NAMALWA (cell line): ENCODE data around the gene JAGN1.
"Not testable (repeated sequence)": the region's sequence is repeated elsewhere in the genome, so short reads cannot be mapped to it uniquely, and the experiment has no call there.

Experiments used
- DNase-seq: peaks from one replicate; pipeline ENCODE4 v3.0.0-alpha.2; 2015; ENCODE audit warnings: low spot score

JAGN1 gene

GRCh38 chr3:9867106-9867505 is 23.3 kb upstream of the JAGN1 start:
- DNase-seq = no peak

GRCh38 chr3:9869955-9870354 is 20.5 kb upstream of the JAGN1 start:
- DNase-seq = no peak

GRCh38 chr3:9870978-9871377 is 19.4 kb upstream of the JAGN1 start:
- no peak for DNase-seq

GRCh38 chr3:9872067-9872466 is 18.3 kb upstream of the JAGN1 start:
- not testable (repeated sequence) for DNase-seq

GRCh38 chr3:9875448-9875847 is 15.0 kb upstream of the JAGN1 start:
- no peak for DNase-seq

GRCh38 chr3:9876255-9876654 is 14.2 kb upstream of the JAGN1 start:
- not testable (repeated sequence) for DNase-seq

DNA sequence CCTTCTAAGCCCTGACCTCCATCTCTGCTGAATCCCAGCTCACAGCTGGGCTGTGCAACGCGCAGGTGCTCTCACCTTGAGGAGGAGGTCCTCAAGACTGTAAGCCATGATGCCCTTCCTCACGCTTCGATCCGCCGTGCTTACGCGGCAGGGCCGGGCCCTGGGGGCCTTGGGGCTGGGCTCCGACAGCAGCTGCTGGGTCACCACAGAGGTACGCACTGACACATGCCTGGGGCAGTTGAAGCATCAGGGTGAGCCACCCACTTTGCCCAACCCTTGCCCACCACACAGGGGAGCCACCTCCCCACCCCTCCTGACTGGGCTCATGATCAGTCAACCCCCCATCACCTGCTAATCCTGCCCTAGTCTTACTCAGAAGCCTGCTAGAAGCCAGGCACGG is 13.4 kb upstream of the JAGN1 start:
- no peak for DNase-seq

GRCh38 chr3:9878700-9879099 is 11.7 kb upstream of the JAGN1 start:
- DNase-seq = no peak

DNA sequence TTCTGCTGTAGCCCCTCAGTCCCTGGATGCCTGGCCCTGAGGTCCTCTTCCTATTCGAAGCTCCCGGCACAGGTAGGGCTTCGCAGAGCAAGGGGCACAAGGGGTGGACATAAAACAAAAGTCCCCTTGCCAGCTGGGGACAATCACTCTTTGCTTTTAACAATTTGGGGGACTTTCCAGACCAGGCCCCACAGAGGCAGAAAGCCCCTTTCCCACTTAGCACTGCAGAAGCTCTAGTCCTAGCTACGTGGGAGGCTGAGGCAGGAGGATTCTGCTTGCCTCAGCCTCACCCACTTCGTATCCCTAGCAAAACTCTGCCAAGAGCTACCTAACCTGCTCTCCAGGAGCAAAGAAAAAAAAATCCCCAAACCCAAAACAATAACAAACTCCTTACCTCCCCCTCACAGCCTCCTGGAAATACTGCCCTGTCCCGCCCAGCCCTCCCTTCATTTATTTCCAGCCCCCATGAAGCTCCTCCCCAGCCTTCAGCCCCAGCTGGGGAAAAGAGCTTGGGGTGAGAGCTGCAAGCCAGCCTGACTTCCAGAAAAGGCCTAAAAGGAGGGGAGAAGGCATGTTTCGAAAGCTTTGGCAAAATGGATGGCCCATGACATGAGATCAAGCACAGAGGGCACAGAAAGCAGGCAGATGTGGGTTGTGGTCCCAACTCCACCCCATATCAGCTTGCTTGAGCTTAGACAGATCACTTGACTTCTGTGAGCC is 10.4 kb upstream of the JAGN1 start, which contains the start of gene CIDEC:
Gene CIDEC (minus strand): TSS at position 424 of the 720 bp plus-strand sequence. CDS start 1,767 bp downstream, outside the sequence.
- DNase-seq = no peak

GRCh38 chr3:9881441-9881840 is 9.0 kb upstream of the JAGN1 start:
- DNase-seq = no peak

DNA sequence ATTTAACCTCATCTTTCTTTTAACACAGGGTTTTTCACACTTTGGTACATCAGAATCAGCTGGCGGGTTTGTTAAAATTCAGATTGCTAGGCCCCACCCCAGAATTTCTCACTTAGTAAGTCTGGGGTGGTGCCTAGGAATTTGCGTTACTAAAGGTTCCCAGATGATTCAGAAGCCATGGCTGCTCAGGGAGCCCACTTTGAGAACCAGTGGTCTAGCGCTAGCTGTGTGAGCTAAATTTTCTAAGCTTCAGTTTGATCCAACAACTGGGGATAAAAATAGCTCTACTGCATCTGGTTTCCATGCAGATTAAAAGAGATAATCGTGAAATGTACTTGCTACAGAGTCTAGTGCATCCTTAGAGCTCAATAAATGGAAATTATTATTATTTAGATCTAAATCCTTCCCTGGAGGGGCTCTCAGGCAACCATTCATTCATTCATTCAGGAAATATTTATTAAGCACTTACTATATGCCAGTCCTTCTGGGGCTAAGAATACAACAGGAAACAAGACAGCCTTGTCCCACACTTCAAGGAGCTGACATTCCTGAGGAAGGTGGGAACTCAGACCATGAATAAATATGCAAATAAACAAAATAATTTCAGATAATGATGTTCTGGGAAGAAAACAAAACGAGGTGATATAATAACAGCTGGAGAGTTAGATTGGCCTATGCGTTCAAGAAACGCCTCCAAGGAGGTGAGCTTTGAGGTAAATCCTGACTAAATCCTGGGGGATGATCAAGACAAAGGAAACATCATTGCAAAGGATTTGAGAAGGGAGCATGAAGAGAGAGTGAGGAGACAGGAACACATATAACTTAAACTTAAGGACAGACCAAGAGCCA is 6.5 kb upstream of the JAGN1 start:
- DNase-seq = no peak

GRCh38 chr3:9884555-9885165 is 5.8 kb upstream of the JAGN1 start:
- no peak for DNase-seq

DNA sequence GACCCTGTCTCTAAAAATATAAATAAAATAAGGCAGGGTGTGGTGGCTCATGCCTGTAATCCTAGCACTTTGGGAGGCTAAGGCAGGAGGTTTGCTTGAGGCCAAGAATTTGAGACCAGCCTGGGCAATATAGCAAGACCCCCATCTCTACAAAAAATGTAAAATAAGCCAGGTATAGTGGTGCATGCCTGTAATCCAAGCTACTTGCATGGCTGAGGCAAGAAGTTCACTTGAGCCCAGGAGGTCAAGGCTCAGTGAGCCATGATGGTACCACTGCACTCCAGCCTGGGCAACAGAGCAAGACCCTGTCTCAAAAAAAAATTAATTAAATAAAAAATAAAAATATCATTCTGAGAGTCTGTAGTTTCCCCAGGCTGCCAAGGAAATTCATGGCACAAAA is 4.1 kb upstream of the JAGN1 start:
- DNase-seq = no peak

GRCh38 chr3:9887480-9887879 is 2.9 kb upstream of the JAGN1 start:
- DNase-seq = no peak

DNA sequence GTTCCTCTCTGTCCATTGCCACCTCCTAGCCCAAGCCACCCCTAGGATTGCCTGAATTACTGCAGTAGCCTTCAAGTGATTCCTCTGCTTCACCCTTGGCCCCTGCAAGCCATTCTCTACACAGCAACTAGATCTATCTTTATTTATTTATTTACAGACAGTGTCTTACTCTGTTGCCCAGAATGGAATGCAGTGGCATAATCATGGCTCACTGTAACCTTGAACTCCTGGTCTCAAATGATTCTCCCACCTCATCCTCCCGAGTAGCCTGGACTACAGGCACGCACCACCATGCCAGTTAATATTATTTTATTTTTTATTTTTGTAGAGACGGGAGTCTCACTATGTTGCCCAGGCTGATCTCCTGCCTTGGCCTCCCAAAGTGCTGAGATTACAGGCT is 1.9 kb upstream of the JAGN1 start:
- no peak for DNase-seq

DNA sequence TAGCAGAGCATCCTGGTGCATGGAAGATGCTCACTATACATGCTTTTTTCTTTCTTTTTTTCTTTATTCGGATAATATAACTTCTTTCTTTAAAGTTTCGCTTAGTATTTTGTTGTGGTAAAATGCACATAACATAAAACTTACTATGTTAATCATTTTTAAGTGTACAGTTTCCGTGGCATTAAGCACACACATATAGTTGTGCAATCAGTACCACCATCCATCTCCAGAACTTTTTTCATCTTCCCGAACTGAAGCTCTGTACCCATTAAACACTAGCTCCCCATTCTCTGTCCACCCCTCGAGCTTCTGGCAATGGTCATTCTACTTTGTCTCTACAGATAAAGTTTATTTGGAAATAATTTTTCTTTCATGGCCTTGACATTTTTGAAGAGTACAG is 1.0 kb upstream of the JAGN1 start:
- DNase-seq = no peak

- DNase-seq = no peak
These were observed 737 bp downstream of the JAGN1 start for GRCh38 chr3:9891072-9891622.

DNA sequence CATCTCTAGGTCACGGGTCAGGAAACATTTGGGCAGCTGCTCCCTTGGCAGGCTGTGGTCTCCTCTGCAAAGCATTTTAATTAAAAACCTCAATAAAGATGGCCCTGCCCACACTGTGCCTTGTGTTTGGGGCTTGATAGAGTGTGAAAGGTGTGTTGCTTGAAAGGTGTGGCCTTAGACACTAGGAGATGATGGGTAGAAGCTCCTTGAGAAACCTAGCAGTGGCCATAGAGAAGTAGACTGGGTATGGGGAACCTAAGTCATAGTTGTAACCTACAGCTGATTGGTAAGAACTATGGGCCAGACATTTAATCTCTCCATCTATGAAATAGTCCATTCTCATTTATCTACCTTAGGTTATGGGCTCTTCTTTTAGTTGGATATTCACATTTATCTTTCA is 3.3 kb downstream of the JAGN1 start:
- no peak for DNase-seq

DNA sequence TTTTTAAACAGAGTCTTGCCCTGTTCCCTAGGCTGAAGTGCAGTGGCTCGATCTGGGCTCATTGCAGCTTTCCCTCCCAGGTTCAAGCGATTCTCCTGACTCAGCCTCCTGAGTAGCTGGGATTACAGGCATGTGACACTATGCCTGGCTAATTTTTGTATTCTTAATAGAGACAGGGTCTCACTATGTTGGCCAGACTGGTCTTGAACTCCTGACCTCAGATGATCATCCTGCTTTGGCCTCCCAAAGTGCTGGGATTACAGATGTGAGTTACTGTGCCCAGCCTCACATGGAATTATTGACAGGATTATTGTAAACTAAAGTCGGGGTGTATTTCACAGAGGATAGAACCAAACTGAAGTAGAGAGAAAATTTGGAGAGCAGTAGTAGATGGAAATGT is 5.3 kb downstream of the JAGN1 start:
- not testable (repeated sequence) for DNase-seq

DNA sequence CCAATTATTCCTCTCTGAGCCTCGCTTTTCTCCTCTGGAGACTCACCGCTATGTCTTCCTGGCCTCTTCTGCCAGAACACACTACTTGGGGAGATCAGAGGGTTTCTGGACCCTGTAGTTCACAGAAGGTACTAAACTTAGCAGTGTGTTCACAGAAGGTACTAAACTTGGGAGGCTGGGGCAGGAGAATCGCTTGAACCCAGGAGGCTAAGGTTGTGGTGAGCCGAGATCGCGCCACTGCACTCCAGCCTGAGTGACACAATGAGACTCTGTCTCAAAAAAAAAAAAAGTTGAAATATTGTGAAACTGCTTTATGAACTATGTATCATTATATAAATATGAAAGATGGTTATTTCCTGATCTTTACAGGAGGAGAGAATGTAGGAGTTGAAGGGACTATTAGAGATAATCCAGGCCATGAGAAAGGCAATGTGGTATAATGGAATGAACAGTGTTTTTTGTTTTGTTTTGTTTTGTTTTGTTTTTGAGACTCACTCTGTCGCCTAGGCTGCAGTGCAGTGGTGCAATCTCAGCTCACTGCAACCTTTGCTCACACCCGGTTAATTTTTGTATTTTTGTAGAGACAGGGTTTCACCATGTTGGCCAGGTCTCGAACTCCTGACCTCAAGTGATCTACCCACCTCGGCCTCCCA is 6.5 kb downstream of the JAGN1 start:
- not testable (repeated sequence) for DNase-seq

DNA sequence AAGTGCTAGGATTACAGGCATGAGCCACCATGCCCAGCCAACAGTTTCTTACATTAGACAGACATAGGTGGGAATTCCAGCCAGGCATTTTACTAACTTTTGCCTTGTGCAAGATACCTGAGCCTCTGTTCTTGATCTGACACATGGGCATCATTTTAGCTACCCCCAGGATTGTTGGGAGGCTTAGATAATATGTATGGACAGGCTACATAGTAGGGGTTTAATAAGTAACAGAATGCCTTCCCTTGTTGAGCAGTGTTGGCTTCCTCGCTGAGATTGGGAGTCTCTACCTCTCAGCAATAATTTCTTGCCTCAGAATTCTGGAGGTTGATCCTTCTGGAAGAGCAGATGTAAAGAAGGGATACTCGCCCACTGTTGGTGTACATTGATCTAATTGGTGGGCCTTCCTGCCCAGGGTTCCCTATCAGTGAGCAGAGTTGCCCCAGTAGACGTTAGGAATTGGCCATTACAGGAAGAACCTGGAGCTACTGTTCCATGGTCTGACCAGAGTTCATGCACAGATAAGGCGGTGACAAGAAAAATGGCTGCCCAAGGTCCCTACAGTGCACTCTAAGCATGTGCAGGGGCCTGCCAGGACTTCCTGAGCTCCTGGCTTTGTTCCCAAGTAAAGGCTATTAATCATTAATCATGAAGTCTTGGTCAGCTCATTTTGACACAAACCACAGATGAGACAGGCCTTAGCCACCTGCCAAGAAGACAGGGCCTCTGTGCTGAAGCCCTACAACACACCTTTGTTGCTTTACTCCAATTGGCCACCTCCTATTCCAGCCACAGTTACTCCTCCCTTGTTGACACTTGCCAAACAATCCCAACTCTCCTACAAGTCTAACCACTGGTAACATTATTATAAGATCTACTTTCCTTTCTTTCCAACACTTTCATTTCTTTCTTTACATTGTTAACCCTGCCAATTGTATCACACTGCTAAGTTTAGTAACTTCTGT is 7.3 kb downstream of the JAGN1 start:
- DNase-seq = no peak
